Sigmoid colon (tissue), 3 donors: Measurements from ENCODE around the gene SPINK4.

Experiments
- CTCF ChIP-seq, 4 experiments: fragments of 450-650 bp in 3 of 4; fragments of 200-600 bp in 1 of 4; IDR thresholded peaks; one replicate each; pipeline ENCODE4 v1.5.1; 2016 to 2019; ENCODE audit warnings: antibody characterized with exemption in 4 of 4, mild to moderate bottlenecking in 3 of 4, moderate library complexity in 2 of 4
- POLR2A ChIP-seq, 2 donors: fragments of 450-650 bp; IDR thresholded peaks; one replicate each; pipeline ENCODE4 v1.6.1; 2016; ENCODE audit warnings: antibody characterized with exemption in 2 of 2, mild to moderate bottlenecking in 2 of 2, moderate library complexity in 2 of 2

- TF ChIP-seq CTCF (IDR thresholded peaks at IDR 0.05) (no peak), POLR2A (IDR thresholded peaks at IDR 0.05) (no peak)
Observed at GRCh38 chr9:33273972-33274328, 34.0 kb downstream of the SPINK4 start.
